Renal cortical epithelial cell (primary cell): ENCODE measurements around the gene UBA5. TPM values are rescaled to one million over a fixed set of nuclear protein-coding genes. Genes with fewer than 3 reads are reported as not detected.

Experiments
- DNase-seq: peaks from one replicate; pipeline ENCODE4 v3.0.0-alpha.2; 2011; ENCODE audit warnings: low read depth
- total RNA-seq: library from RNA; depleted of rRNA; stranded (reverse); fragments of >200 nt; gene quantifications from 2 replicates; pipeline ENCODE4 v1.2.3, GENCODE V29; 2014

Gene UBA5
- total RNA-seq, 1 donor from 2014 or later, result 43.2 TPM

DNA sequence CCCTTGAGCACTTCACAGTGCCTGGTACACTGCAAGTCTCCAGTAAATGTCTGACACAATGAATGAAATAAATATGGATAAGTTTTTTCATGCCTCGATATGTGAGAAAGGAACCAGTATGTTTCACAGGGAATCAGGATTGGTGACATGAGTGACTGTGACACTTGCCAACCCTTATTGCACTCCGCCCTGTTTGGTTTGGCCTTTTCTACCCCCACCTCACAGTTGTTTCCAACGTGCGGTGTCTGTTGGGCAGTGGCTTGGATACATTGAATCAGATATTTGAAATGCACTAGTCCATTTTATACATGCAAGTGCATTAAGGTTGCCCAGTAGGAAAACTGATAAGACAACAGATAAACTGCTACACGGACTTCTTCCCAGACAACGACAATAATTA lies 60.1 kb downstream of the UBA5 start:
- DNase-seq, result no peak

DNA sequence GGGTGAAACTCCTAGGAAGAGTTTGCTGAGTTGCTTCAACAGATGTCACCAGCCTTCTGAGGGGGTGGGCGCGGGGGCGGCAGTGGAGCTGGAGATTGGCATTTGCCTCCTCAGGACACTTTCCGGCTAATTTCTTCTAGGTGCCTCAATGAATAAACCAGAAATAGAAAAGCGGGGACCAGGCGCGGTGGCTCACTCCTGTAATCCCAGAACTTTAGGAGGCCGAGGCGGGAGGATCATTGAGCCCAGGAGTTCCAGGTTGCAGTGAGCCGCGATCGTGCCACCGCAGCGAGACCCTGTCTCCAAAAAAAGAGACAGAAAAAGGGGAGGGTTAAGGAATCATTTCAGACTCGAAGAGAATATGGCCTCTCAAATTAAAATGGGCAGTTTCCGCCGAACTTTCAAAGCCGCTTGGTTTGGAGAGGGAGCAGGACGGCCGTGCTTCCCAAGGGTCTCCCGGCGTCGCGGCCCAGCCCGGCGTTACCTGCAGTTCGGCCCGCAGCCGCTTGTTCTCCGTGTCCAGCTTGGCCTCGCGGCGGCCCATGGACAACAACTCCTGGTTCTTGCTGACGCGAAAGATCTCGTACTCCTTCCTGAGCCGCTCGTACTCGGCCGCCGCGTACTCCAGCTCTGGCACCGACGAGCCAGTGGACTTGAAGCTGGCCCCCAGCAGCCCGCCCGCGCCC lies 61.5 kb downstream of the UBA5 start:
- peak; percentile 51 for DNase-seq

DNA sequence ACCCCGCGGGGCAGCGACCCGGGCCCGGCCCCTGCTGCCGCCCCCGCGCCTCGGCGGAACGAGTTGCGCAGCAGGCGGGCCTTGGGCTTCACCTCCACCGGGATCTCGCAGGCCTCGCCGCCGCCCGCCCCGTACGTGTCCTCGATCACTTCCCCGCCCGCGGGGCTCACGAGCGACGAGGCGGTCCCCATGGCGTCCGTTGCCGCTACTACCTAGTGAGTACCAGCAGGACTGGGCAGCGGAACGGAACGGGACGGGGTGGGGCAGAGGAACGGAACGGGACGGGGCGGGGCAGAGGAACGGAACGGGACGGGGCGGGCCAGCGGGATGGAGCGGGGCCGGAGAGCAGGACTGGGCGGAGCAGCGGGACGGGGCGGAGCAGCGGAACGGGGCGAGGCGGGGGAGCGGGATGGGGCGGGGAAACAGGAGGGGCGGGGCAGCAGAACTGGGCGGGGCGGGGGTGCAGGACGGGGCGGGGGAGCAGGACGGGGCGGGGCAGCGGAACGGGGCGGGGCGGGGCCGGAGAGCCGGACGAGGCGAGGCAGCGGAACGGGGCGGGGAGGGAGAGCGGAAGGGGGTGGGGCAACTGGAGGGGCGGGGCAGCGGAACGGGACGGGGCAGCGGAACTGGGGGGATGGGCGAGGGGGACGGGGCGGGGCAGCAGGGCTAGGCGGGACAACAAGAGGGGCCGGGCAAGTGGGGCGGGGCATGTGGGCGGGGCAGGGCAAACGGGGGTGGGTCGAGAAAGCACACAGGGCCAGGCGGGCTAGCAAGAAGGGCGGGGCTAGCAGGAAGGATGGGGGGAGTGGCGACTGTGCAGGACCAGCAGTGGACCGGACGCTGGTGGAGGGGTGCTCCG lies 62.3 kb downstream of the UBA5 start, which contains the start of gene NPHP3:
Gene NPHP3, minus strand, starts transcription at position 245 of the 859 bp plus-strand sequence. Its CDS starts 54 bp downstream, at position 191.
- peak; percentile 82 for DNase-seq

DNA sequence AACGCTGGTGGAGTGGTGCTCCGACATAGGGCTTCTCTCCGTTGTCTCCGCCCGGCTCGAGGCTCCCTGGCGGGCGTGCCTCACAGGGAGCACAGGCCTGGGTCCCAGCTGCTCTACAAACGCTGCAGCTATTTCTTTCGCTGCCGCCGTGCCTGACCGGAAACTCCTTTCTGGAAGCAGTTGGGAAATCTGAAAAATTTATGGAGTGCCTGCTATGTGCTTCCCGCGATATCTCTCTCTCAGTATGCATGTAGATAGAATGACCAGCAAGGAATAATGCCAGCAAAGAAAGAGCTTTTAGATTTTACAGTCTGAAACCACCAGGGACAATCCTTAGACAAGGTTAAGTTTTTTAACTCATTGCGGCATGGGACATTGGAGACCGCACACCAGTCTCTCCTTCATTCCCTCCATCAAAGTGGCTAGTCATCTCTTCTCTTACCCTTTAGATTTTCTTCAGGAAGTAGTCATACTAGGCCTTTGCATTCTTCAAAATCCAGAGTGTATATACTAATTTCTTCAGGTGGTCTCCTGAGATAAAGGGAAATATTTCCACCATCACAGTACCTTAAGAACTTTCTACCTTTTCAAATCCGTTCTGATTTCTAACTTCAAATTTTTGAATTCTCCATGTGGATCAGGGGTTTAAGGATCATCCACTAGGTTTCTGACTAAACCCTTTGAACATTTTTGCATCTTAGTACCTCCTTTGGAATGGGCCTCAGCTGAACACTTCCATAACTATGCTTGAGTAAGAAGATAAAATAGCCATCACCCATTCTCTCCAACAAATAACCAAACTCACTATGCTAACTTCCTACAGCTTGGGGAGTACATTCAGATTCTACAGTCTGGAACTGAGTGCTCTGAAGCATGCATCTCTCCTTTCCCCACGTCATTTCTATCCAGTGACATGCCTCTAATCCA lies 63.2 kb downstream of the UBA5 start:
- peak; percentile 61 for DNase-seq

DNA sequence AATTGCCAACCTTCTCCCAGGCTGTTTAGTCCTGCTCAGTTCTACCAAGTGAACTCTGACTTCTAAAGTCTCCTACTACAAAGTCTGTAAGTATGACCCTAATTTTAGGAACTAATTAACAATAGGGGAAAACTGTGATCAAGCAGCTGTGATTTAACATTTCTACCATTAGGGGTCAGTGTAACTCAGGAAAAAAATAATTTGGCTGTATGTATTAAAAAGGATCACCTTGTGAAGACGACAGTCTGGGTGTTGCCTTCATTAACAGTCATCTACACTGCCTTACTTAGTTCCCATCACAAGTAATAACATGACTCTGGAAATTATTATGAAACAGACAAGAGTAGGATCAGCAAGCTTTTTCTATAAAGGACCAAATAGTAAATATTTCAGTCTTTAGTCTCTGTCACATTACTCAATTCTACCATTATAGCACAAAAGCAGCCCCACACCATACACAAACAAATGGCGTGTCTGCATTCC lies 66.3 kb downstream of the UBA5 start:
- DNase-seq, result peak; percentile 54

Other genes starting within 250 kb of the UBA5 start
- 48.4 and 77.5 TPM in 2 replicates for gene DNAJC13, start 242.8 kb upstream of the UBA5 start, total RNA-seq
- 0.85 and 0.87 TPM in 2 replicates for gene ACKR4, start 63.1 kb upstream of the UBA5 start, total RNA-seq
- 34.6 and 81.0 TPM in 2 replicates for gene ACAD11, start 520 bp upstream of the UBA5 start, total RNA-seq
- 17.7 and 28.0 TPM in 2 replicates for gene NPHP3, start 62.1 kb downstream of the UBA5 start, total RNA-seq